ENCODE measurements around the gene DENND4B. TPM values are rescaled to one million over a fixed set of nuclear protein-coding genes. Genes with fewer than 3 reads are reported as not detected.

DENND4B gene
- total RNA-seq, 2 donors from 2014 or later = 98.0 to 130 TPM

- ATAC-seq (replicated peaks) = peak; percentile 94
- Mint-ChIP-seq H3K36me3 (ENCODE audit: low read depth) (peaks cover 48% of the 10 kb centered on the region), H3K27me3 (no peaks in the 10 kb centered on the region), H3K9me3 (no peaks in the 10 kb centered on the region), H3K4me3 (peak within 1 kb of the TSS; percentile 98), H3K27ac (peak within 1 kb of the TSS; percentile 94), H3K4me1 (peaks cover 13% of the 10 kb centered on the region)
Observed at GRCh38 chr1:153977250-153978240, 31.0 kb upstream of the DENND4B start, which contains the start of gene JTB. JTB (minus strand) TSS chr1:153977674; CDS start chr1:153977252, 422 bp downstream.

GRCh38 chr1:153976819-153977249 lies 30.3 kb upstream of the DENND4B start:
- Mint-ChIP-seq H3K36me3 (ENCODE audit: low read depth) (peaks cover 48% of the 10 kb centered on the region), H3K4me1 (peaks cover 13% of the 10 kb centered on the region), H3K9me3 (no peaks in the 10 kb centered on the region), H3K4me3 (peak overlapping the region; percentile 98), H3K27me3 (no peaks in the 10 kb centered on the region), H3K27ac (peak overlapping the region; percentile 94)
- ATAC-seq (replicated peaks) = peak; percentile 8

- no peak for ATAC-seq (replicated peaks)
- peaks cover 48% of the 10 kb centered on the region for H3K36me3 Mint-ChIP-seq (ENCODE audit: low read depth)
- peaks cover 12% of the 10 kb centered on the region for H3K4me1 Mint-ChIP-seq
- peak overlapping the region; percentile 52 for H3K27ac Mint-ChIP-seq
- H3K27me3 Mint-ChIP-seq = no peaks in the 10 kb centered on the region
- H3K4me3 Mint-ChIP-seq = no peak overlapping the region
- no peaks in the 10 kb centered on the region for H3K9me3 Mint-ChIP-seq
Observed at GRCh38 chr1:153973525-153973924, 27.0 kb upstream of the DENND4B start.

- Mint-ChIP-seq H3K4me3 (no peak overlapping the region), H3K27ac (peak overlapping the region; percentile 52), H3K27me3 (no peaks in the 10 kb centered on the region), H3K4me1 (peaks cover 12% of the 10 kb centered on the region), H3K9me3 (no peaks in the 10 kb centered on the region), H3K36me3 (ENCODE audit: low read depth) (peaks cover 48% of the 10 kb centered on the region)
- ATAC-seq (replicated peaks) = no peak
Observed at GRCh38 chr1:153973071-153973470, 26.6 kb upstream of the DENND4B start.

- Mint-ChIP-seq H3K4me1 (peaks cover 24% of the 10 kb centered on the region), H3K9me3 (no peaks in the 10 kb centered on the region), H3K27me3 (no peaks in the 10 kb centered on the region), H3K27ac (no peak overlapping the region), H3K4me3 (no peak overlapping the region), H3K36me3 (ENCODE audit: low read depth) (peaks cover 38% of the 10 kb centered on the region)
- no peak for ATAC-seq (replicated peaks)
Observed at GRCh38 chr1:153970346-153970745, 23.8 kb upstream of the DENND4B start.

- H3K27me3 Mint-ChIP-seq = no peaks in the 10 kb centered on the region
- H3K4me3 Mint-ChIP-seq = peak overlapping the region; percentile 99
Observed at GRCh38 chr1:153968972-153969371, 22.5 kb upstream of the DENND4B start.

GRCh38 chr1:153968408-153968807 lies 21.9 kb upstream of the DENND4B start:
- Mint-ChIP-seq H3K27me3 (no peaks in the 10 kb centered on the region), H3K4me1 (peaks cover 24% of the 10 kb centered on the region), H3K27ac (peak overlapping the region; percentile 94), H3K4me3 (peak overlapping the region; percentile 99), H3K36me3 (ENCODE audit: low read depth) (peaks cover 18% of the 10 kb centered on the region), H3K9me3 (no peaks in the 10 kb centered on the region)
- no peak for ATAC-seq (replicated peaks)

More at GRCh38 chr1:153968972-153969371, 22.5 kb upstream of the DENND4B start:
- Mint-ChIP-seq H3K9me3 (no peaks in the 10 kb centered on the region), H3K36me3 (ENCODE audit: low read depth) (peaks cover 24% of the 10 kb centered on the region), H3K4me1 (peaks cover 24% of the 10 kb centered on the region), H3K27ac (no peak overlapping the region)
- no peak for ATAC-seq (replicated peaks)

- Mint-ChIP-seq H3K4me1 (peaks cover 24% of the 10 kb centered on the region), H3K9me3 (no peaks in the 10 kb centered on the region), H3K4me3 (peak overlapping the region; percentile 99), H3K27ac (peak overlapping the region; percentile 94), H3K36me3 (ENCODE audit: low read depth) (peaks cover 15% of the 10 kb centered on the region), H3K27me3 (no peaks in the 10 kb centered on the region)
- no peak for ATAC-seq (replicated peaks)
Observed at GRCh38 chr1:153968000-153968363, 21.5 kb upstream of the DENND4B start.

GRCh38 chr1:153967107-153967999 lies 20.8 kb upstream of the DENND4B start, which contains the start of gene CREB3L4:
CREB3L4 (plus strand) TSS chr1:153967902; CDS start chr1:153968526, 624 bp downstream.
- Mint-ChIP-seq H3K9me3 (no peaks in the 10 kb centered on the region), H3K4me3 (peak within 1 kb of the TSS; percentile 99), H3K4me1 (peaks cover 27% of the 10 kb centered on the region), H3K36me3 (ENCODE audit: low read depth) (peaks cover 21% of the 10 kb centered on the region), H3K27ac (peak within 1 kb of the TSS; percentile 94), H3K27me3 (no peaks in the 10 kb centered on the region)
- peak; percentile 77 for ATAC-seq (replicated peaks)

- peaks cover 30% of the 10 kb centered on the region for H3K4me1 Mint-ChIP-seq
- no peaks in the 10 kb centered on the region for H3K27me3 Mint-ChIP-seq
- peak overlapping the region; percentile 99 for H3K4me3 Mint-ChIP-seq
- H3K9me3 Mint-ChIP-seq = no peaks in the 10 kb centered on the region
- H3K36me3 Mint-ChIP-seq (ENCODE audit: low read depth) = peaks cover 56% of the 10 kb centered on the region
- H3K27ac Mint-ChIP-seq = peak overlapping the region; percentile 86
- no peak for ATAC-seq (replicated peaks)
Observed at GRCh38 chr1:153963850-153964331, 17.4 kb upstream of the DENND4B start.

- Mint-ChIP-seq H3K27me3 (no peaks in the 10 kb centered on the region), H3K9me3 (no peaks in the 10 kb centered on the region), H3K4me3 (peak within 1 kb of the TSS; percentile 99), H3K36me3 (ENCODE audit: low read depth) (peaks cover 62% of the 10 kb centered on the region), H3K27ac (peak within 1 kb of the TSS; percentile 86), H3K4me1 (peaks cover 35% of the 10 kb centered on the region)
- ATAC-seq (replicated peaks) = peak; percentile 66
Observed at GRCh38 chr1:153963030-153963849, 16.7 kb upstream of the DENND4B start, which contains the start of gene SLC39A1. SLC39A1 (minus strand) TSS chr1:153963537; CDS start chr1:153962715, 822 bp downstream.

GRCh38 chr1:153962088-153963029 lies 15.8 kb upstream of the DENND4B start:
- no peaks in the 10 kb centered on the region for H3K9me3 Mint-ChIP-seq
- H3K4me3 Mint-ChIP-seq = peak overlapping the region; percentile 99
- no peaks in the 10 kb centered on the region for H3K27me3 Mint-ChIP-seq
- H3K27ac Mint-ChIP-seq = peak overlapping the region; percentile 86
- peaks cover 71% of the 10 kb centered on the region for H3K36me3 Mint-ChIP-seq (ENCODE audit: low read depth)
- ATAC-seq (replicated peaks) = no peak
- H3K4me1 Mint-ChIP-seq = peaks cover 29% of the 10 kb centered on the region
